Cardiac muscle cell (in vitro differentiated cells and primary cell): Measurements from ENCODE around the gene GPD1L. TPM values are rescaled to one million over a fixed set of nuclear protein-coding genes. Genes with fewer than 3 reads are reported as not detected.

Experiments used
- DNase-seq, 2 donors: peaks; one replicate each; pipeline versions ENCODE4 v3.0.0 to v3.0.0-alpha.2; 2010 to 2017; ENCODE audit warnings: low read depth in 1 of 2, low spot score in 1 of 2
- H3K27ac ChIP-seq: fragments of 200-600 bp; sonication (generic); 2 replicates; pipeline ENCODE4 v1.5.1; 2016
- H3K27me3 ChIP-seq: fragments of 200-600 bp; sonication (generic); 2 replicates; pipeline ENCODE4 v1.6.0; 2016; ENCODE audit warnings: control low read depth
- H3K36me3 ChIP-seq: fragments of 200-600 bp; sonication (generic); 2 replicates; pipeline ENCODE4 v1.5.1; 2016; ENCODE audit warnings: control low read depth
- H3K4me1 ChIP-seq: fragments of 200-600 bp; sonication (generic); 2 replicates; pipeline ENCODE4 v1.8.1; 2017; ENCODE audit warnings: low read depth, mild to moderate bottlenecking, mixed run types
- H3K4me3 ChIP-seq: fragments of 200-600 bp; sonication (generic); 2 replicates; pipeline ENCODE4 v1.5.1; 2016; ENCODE audit warnings: mild to moderate bottlenecking
- H3K9me3 ChIP-seq: fragments of 200-600 bp; sonication (generic); 2 replicates; pipeline ENCODE4 v1.5.1; 2017; ENCODE audit warnings: low read depth, mild to moderate bottlenecking, control low read depth
- CTCF ChIP-seq: IDR thresholded peaks from 2 replicates; pipeline ENCODE4 v1.5.1; 2012; ENCODE audit warnings: low read depth, mild to moderate bottlenecking, low read length
- polyA plus RNA-seq: library from polyadenylated mRNA; unstranded; fragments of >200 nt; fragmentation: Nextera tagmentation; extraction: Ambion mirVana; gene quantifications from 2 replicates; pipeline ENCODE4 v1.2.1, GENCODE V29; 2016
- total RNA-seq: library from RNA; depleted of rRNA; stranded (reverse); fragments of >200 nt; gene quantifications from 2 replicates; pipeline ENCODE4 v1.2.3, GENCODE V29; 2016

Gene GPD1L
- total and polyA plus RNA-seq, 2 experiments from 2014 or later: 19.4 to 20.1 TPM

- no peaks in the 10 kb centered on the region for H3K9me3 ChIP-seq
- H3K4me3 ChIP-seq: no peak overlapping the region
- DNase-seq: no peak
- no peaks in the 10 kb centered on the region for H3K27me3 ChIP-seq
- no peaks in the 10 kb centered on the region for H3K36me3 ChIP-seq
- TF ChIP-seq CTCF: no peak
- H3K27ac ChIP-seq: no peak overlapping the region
- H3K4me1 ChIP-seq: no peaks in the 10 kb centered on the region
Measured at GRCh38 chr3:32157600-32158264, 51.3 kb downstream of the GPD1L start.

- no peaks in the 10 kb centered on the region for H3K9me3 ChIP-seq
- H3K36me3 ChIP-seq: no peaks in the 10 kb centered on the region
- no peak overlapping the region for H3K4me3 ChIP-seq
- no peak overlapping the region for H3K27ac ChIP-seq
- DNase-seq: no peak
- TF ChIP-seq CTCF: no peak
- H3K4me1 ChIP-seq: no peaks in the 10 kb centered on the region
- no peaks in the 10 kb centered on the region for H3K27me3 ChIP-seq
Measured at GRCh38 chr3:32160706-32161214, 54.3 kb downstream of the GPD1L start.

GRCh38 chr3:32165442-32165841 lies 59.0 kb downstream of the GPD1L start:
- Histone ChIP-seq H3K27me3 (no peaks in the 10 kb centered on the region), H3K9me3 (no peaks in the 10 kb centered on the region), H3K4me1 (no peaks in the 10 kb centered on the region), H3K4me3 (no peak overlapping the region), H3K27ac (no peak overlapping the region), H3K36me3 (no peaks in the 10 kb centered on the region)
- no peak for DNase-seq
- TF ChIP-seq CTCF: no peak

GRCh38 chr3:32166654-32167053 lies 60.2 kb downstream of the GPD1L start:
- Histone ChIP-seq H3K4me1 (no peaks in the 10 kb centered on the region), H3K9me3 (no peaks in the 10 kb centered on the region), H3K4me3 (no peak overlapping the region), H3K36me3 (no peaks in the 10 kb centered on the region), H3K27me3 (no peaks in the 10 kb centered on the region), H3K27ac (no peak overlapping the region)
- no peak for TF ChIP-seq CTCF
- no peak for DNase-seq

GRCh38 chr3:32172420-32172819 lies 66.0 kb downstream of the GPD1L start:
- Histone ChIP-seq H3K27ac (no peak overlapping the region), H3K4me3 (no peak overlapping the region), H3K9me3 (no peaks in the 10 kb centered on the region), H3K4me1 (no peaks in the 10 kb centered on the region), H3K36me3 (no peaks in the 10 kb centered on the region), H3K27me3 (no peaks in the 10 kb centered on the region)
- DNase-seq: no peak
- TF ChIP-seq CTCF: no peak
